ENCODE results near the gene SPATC1L. TPM values are rescaled to one million over a fixed set of nuclear protein-coding genes. Genes with fewer than 3 reads are reported as not detected.
A peak's percentile ranks its signal among the peaks of the same experiment; 100 is the strongest.

Gene SPATC1L
- total and polyA plus RNA-seq, 2 donors from 2014 or later: 3.7 to 8.7 TPM

GRCh38 chr21:46146856-46147255 lies 37.4 kb downstream of the SPATC1L start:
- Histone ChIP-seq H3K27ac (ENCODE audit: low read depth in 2 of 2, low read length in 2 of 2) (no peak overlapping the region), H3K27me3 (ENCODE audit: control insufficient read depth, insufficient read depth, low read length) (no peaks in the 10 kb centered on the region), H3K36me3 (ENCODE audit: control insufficient read depth in 2 of 3, insufficient read depth in 3 of 3, low read length in 3 of 3) (peaks cover 0 to 3% (median 0%) of the 10 kb centered on the region in 3 donors), H3K9ac (ENCODE audit: low read length in 3 of 3) (no peak overlapping the region), H3K4me3 (ENCODE audit: low read length in 3 of 3) (no peak overlapping the region), H3K4me1 (ENCODE audit: control insufficient read depth in 2 of 3, insufficient read depth in 2 of 3, low read depth in 1 of 3, low read length in 3 of 3) (no peaks in the 10 kb centered on the region), H3K9me3 (ENCODE audit: control insufficient read depth in 2 of 3, insufficient read depth in 1 of 3, low read length in 3 of 3) (no peaks in the 10 kb centered on the region)
- FAIRE-seq (no peak), DNase-seq (peak in 2 of 5 donors; percentile 31 to 61)
- intact Hi-C loops (cut with DNase I): no loop called here
- TF ChIP-seq CTCF (IDR thresholded peaks at IDR 0.05; ENCODE audit: borderline replicate concordance, extremely low read depth, insufficient read depth): no peak

GRCh38 chr21:46145840-46146691 lies 38.2 kb downstream of the SPATC1L start:
- Histone ChIP-seq H3K27me3 (ENCODE audit: control insufficient read depth, insufficient read depth, low read length) (no peaks in the 10 kb centered on the region), H3K36me3 (ENCODE audit: control insufficient read depth in 2 of 3, insufficient read depth in 3 of 3, low read length in 3 of 3) (peaks cover 0 to 3% (median 0%) of the 10 kb centered on the region in 3 donors), H3K9ac (ENCODE audit: low read length in 3 of 3) (no peak overlapping the region), H3K9me3 (ENCODE audit: control insufficient read depth in 2 of 3, insufficient read depth in 1 of 3, low read length in 3 of 3) (no peaks in the 10 kb centered on the region), H3K4me3 (ENCODE audit: low read length in 3 of 3) (no peak overlapping the region), H3K4me1 (ENCODE audit: control insufficient read depth in 2 of 3, insufficient read depth in 2 of 3, low read depth in 1 of 3, low read length in 3 of 3) (no peaks in the 10 kb centered on the region), H3K27ac (ENCODE audit: low read depth in 2 of 2, low read length in 2 of 2) (no peak overlapping the region)
- intact Hi-C loops (cut with DNase I): no loop called here
- TF ChIP-seq CTCF (IDR thresholded peaks at IDR 0.05; ENCODE audit: borderline replicate concordance, extremely low read depth, insufficient read depth): no peak
- FAIRE-seq: no peak
- peak in 2 of 5 donors; percentile 53 to 77 for DNase-seq

GRCh38 chr21:46145159-46145839 lies 39.0 kb downstream of the SPATC1L start:
- no peaks in the 10 kb centered on the region for H3K9me3 ChIP-seq (ENCODE audit: control insufficient read depth in 2 of 3, insufficient read depth in 1 of 3, low read length in 3 of 3)
- H3K27ac ChIP-seq (ENCODE audit: low read depth in 2 of 2, low read length in 2 of 2): no peak overlapping the region
- FAIRE-seq (no peak), DNase-seq (peak in 2 of 5 donors; percentile 50 to 80)
- no peaks in the 10 kb centered on the region for H3K27me3 ChIP-seq (ENCODE audit: control insufficient read depth, insufficient read depth, low read length)
- H3K9ac ChIP-seq (ENCODE audit: low read length in 3 of 3): no peak overlapping the region
- intact Hi-C loops (cut with DNase I): no loop called here
- no peak for TF ChIP-seq CTCF (IDR thresholded peaks at IDR 0.05; ENCODE audit: borderline replicate concordance, extremely low read depth, insufficient read depth)
- H3K4me3 ChIP-seq (ENCODE audit: low read length in 3 of 3): no peak overlapping the region
- H3K36me3 ChIP-seq (ENCODE audit: control insufficient read depth in 2 of 3, insufficient read depth in 3 of 3, low read length in 3 of 3): peaks cover 0 to 3% (median 0%) of the 10 kb centered on the region in 3 donors
- no peaks in the 10 kb centered on the region for H3K4me1 ChIP-seq (ENCODE audit: control insufficient read depth in 2 of 3, insufficient read depth in 2 of 3, low read depth in 1 of 3, low read length in 3 of 3)
